Measurements from ENCODE around the gene RPTOR.

DNA sequence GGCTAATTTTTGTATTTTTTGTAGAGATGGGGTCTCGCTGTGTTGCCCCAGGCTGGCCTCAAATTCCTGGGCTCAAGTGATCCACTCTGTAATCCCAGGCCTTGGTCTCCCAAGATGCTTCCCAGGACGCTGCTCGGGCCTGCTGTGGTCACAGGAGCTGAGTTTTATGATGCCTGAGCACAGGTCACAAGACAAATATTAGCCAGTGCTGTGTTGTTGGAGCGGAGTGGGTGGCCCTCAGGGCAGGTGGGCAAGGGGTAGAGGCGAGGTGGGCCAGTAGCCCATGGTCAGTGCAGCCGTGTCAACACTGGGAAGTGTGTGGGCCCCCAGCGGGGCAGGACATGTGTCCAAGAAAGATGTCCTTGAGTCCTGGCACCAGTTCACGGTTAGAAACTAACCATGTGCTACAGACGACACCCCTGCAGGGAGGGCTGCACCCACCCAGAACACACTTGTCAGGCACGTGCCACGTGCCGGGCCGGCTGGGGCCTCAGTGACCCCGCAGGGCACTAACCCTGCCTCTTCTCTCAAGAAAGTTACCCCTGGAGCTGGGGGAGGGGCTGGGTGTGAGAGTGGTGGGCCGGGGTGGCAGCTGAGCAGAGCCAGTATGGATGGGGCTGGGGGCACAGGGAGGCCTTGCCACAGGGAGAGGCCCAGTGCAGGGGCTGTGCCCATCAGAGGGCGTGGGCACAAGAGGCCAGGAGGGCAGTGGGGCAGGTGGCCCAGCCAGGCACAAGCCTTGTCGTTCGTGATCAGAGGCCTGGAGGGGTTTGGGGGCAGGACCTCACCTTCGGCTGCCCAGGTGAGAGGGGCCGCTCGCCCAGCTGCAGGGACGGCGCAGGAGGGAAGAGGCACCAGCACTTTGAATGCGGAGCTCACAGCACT, 343.9 kb downstream of the RPTOR start:
- TF ChIP-seq EZH2phosphoT487 (IDR thresholded peaks at IDR 0.05; ENCODE audit: insufficient read depth, low read depth) (no peak), EZH2 (IDR thresholded peaks at IDR 0.05; ENCODE audit: insufficient read depth, poor library complexity, severe bottlenecking) (no peak)
